Upper lobe of left lung (tissue), 6 donors: ENCODE measurements around the gene RIN3. TPM values are rescaled to one million over a fixed set of nuclear protein-coding genes. Genes with fewer than 3 reads are reported as not detected.
A peak's percentile ranks its signal among the peaks of the same experiment; 100 is the strongest.

ENCODE experiments used
- ATAC-seq, 2 donors: fragments of 200-7000 bp; cut with Tn5 transposase; one replicate each; pipeline ENCODE4 v1.9.1; 2022; ENCODE audit warnings: mild to moderate bottlenecking in 2 of 2, moderate library complexity in 2 of 2; ENCODE audit not compliant: low FRiP score in 2 of 2
- DNase-seq, 2 donors: peaks; one replicate each; pipeline ENCODE4 v3.0.0-alpha.2; 2019 to 2020
- H3K27ac ChIP-seq, 4 donors: fragments of 200-600 bp; sonication (generic); one replicate each; pipeline ENCODE4 v1.5.1; 2016 to 2019
- H3K27me3 ChIP-seq, 4 donors: fragments of 200-600 bp; sonication (generic); one replicate each; pipeline ENCODE4 v1.5.1; 2017 to 2019
- H3K36me3 ChIP-seq, 4 donors: fragments of 200-600 bp; sonication (generic); one replicate each; pipeline ENCODE4 v1.5.1; 2016 to 2019
- H3K4me1 ChIP-seq, 4 donors: fragments of 200-600 bp; sonication (generic); one replicate each; pipeline ENCODE4 v1.5.1; 2018 to 2019
- H3K4me3 ChIP-seq, 4 donors: fragments of 200-600 bp; sonication (generic); one replicate each; pipeline ENCODE4 v1.5.1; 2017 to 2019; ENCODE audit warnings: mild to moderate bottlenecking in 2 of 4, moderate library complexity in 1 of 4
- H3K9me3 ChIP-seq, 4 donors: fragments of 200-600 bp; sonication (generic); one replicate each; pipeline ENCODE4 v1.5.1; 2018 to 2019
- EP300 ChIP-seq, 4 donors: sonication (generic); formaldehyde crosslinking; IDR thresholded peaks; one replicate each; pipeline ENCODE4 v1.5.1; 2017; ENCODE audit warnings: antibody characterized with exemption in 4 of 4, control low read depth in 2 of 4
- POLR2A ChIP-seq, 4 donors: fragments of 450-650 bp; IDR thresholded peaks; one replicate each; pipeline ENCODE4 v1.5.1; 2016 to 2017; ENCODE audit warnings: antibody characterized with exemption in 4 of 4, mild to moderate bottlenecking in 2 of 4
- POLR2AphosphoS5 ChIP-seq, 2 donors: sonication (generic); formaldehyde crosslinking; IDR thresholded peaks; one replicate each; pipeline ENCODE4 v1.5.1; 2017; ENCODE audit warnings: antibody characterized with exemption in 2 of 2
- WGBS, 2 donors: methylation state at CpG; one replicate each; pipeline ENCODE4 v1.1.5; 2017 to 2018; 5-methylcytosine and 5-hydroxymethylcytosine counted together
- total RNA-seq, 6 donors: library from RNA; depleted of rRNA in 4 of 6; stranded (reverse); fragments of >200 nt in 4 of 6; gene quantifications; one replicate each; pipeline versions ENCODE4 v1.1.0 to v1.2.1, GENCODE V29; 2016 to 2021
- TF ChIP-seq, protein P1 (sequence below), 6 experiments: fragments of 450-650 bp in 4 of 6; fragments of 200-600 bp in 2 of 6; sonication (generic) in 2 of 6; IDR thresholded peaks; one replicate each; pipeline ENCODE4 v1.5.1; 2016 to 2019; ENCODE audit warnings: antibody characterized with exemption in 6 of 6
- donor health status: DM: no; HTN: no; CAD: no; lungs with moderate emphysema.
- donor health status: DM: no; HTN: yes; CAD: no; lungs with severe emphysema.

RIN3 gene
- total RNA-seq, 6 donors from 2014 or later = 19.0 to 88.0 (median 59.7) TPM

DNA sequence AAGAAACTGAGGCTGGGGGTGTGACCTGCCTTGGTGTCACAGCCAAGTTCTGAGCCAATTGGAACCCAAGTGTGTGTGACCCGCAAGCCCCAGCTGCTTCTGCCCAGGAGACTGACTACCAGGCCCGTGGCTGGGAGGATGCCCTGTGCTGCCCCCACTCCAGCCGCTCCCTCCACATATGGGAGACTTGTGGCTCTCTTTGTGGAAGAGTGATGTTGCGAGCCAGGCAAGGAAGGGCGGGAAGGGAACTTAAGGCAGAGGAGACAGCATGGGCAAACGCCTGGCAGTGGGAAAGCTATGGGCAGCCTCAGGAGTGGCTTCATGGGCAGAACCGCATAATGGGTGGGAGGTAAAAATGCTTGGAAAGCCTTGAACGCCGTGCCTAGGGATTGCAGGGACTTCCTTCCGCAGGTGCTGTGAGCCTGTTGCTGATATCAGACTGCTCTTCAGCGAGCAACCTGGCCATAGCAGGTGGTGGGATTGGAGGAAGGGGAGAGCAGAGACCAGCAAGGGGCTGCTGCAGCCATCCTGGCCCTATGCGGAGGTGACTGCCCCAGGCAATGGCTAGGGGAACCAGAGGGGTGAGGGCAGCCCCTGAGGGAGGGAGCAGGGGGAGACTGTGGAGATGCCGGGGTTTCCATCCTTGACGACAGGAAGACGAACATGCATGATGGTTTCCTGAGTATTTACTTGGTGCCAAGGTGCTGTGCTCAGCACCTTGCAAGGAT lies 119.1 kb downstream of the RIN3 start:
- Histone ChIP-seq H3K4me3 (no peak overlapping the region), H3K9me3 (peaks cover 0 to 7% (median 6%) of the 10 kb centered on the region in 4 donors), H3K36me3 (no peaks in the 10 kb centered on the region), H3K4me1 (peaks cover 0 to 18% (median 9%) of the 10 kb centered on the region in 4 donors), H3K27ac (peak overlapping the region in 3 of 4 donors; percentile 36 to 80 (median 57)), H3K27me3 (no peaks in the 10 kb centered on the region)
- 81 to 91% methylated on average over 13 to 15 of the region's 15 CpGs for WGBS, 2 donors
- no peak for DNase-seq
- peak in 1 of 2 donors; percentile 22 for ATAC-seq
- no peak for TF ChIP-seq POLR2AphosphoS5 (IDR thresholded peaks at IDR 0.05)
- no peak for TF ChIP-seq EP300 (IDR thresholded peaks at IDR 0.05)
- no peak for TF ChIP-seq POLR2A (IDR thresholded peaks at IDR 0.05)
- TF ChIP-seq, protein P1, sequence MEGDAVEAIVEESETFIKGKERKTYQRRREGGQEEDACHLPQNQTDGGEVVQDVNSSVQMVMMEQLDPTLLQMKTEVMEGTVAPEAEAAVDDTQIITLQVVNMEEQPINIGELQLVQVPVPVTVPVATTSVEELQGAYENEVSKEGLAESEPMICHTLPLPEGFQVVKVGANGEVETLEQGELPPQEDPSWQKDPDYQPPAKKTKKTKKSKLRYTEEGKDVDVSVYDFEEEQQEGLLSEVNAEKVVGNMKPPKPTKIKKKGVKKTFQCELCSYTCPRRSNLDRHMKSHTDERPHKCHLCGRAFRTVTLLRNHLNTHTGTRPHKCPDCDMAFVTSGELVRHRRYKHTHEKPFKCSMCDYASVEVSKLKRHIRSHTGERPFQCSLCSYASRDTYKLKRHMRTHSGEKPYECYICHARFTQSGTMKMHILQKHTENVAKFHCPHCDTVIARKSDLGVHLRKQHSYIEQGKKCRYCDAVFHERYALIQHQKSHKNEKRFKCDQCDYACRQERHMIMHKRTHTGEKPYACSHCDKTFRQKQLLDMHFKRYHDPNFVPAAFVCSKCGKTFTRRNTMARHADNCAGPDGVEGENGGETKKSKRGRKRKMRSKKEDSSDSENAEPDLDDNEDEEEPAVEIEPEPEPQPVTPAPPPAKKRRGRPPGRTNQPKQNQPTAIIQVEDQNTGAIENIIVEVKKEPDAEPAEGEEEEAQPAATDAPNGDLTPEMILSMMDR (IDR thresholded peaks at IDR 0.05) = no peak

DNA sequence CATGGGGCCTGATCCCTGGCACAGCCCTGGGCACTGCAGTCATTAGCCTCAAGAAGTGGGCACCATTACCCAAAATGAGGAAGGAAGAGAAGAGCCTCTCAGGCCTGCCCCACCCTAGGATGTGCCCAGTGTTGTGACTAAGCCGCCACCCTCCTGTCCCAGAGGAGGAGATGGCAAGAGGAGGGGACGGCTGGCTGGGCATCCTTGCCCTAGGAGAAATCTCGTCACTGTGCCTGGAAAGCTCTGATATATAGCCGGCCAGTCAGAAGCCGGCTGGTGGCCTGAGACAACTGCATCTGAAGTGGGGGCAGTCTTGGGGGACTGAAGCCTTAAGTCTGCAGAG lies 119.7 kb downstream of the RIN3 start:
- Histone ChIP-seq H3K4me1 (peaks cover 0 to 18% (median 9%) of the 10 kb centered on the region in 4 donors), H3K9me3 (peaks cover 0 to 2% (median under 1%) of the 10 kb centered on the region in 4 donors), H3K27me3 (no peaks in the 10 kb centered on the region), H3K36me3 (no peaks in the 10 kb centered on the region), H3K27ac (peak overlapping the region in 3 of 4 donors; percentile 36 to 80 (median 57)), H3K4me3 (no peak overlapping the region)
- DNase-seq (peak in 1 of 2 donors; percentile 77), ATAC-seq (peak; percentile 38 to 88)
- TF ChIP-seq POLR2A (IDR thresholded peaks at IDR 0.05) = no peak
- no peak for TF ChIP-seq EP300 (IDR thresholded peaks at IDR 0.05)
- TF ChIP-seq POLR2AphosphoS5 (IDR thresholded peaks at IDR 0.05) = no peak
- TF ChIP-seq, protein P1 (IDR thresholded peaks at IDR 0.05) = no peak
- WGBS, 2 donors = 63 to 80% methylated on average over 1 to 5 of the region's 5 CpGs

- Histone ChIP-seq H3K27me3 (no peaks in the 10 kb centered on the region), H3K27ac (peak overlapping the region in 3 of 4 donors; percentile 36 to 80 (median 57))
These were observed 120.1 kb downstream of the RIN3 start for GRCh38 chr14:92633724-92634123.

GRCh38 chr14:92635031-92635430 lies 121.5 kb downstream of the RIN3 start:
- no peak for ATAC-seq
- 78 to 92% methylated on average over 4 of the region's 4 CpGs for WGBS, 2 donors
- DNase-seq = no peak
- peaks cover 0 to 4% (median 0%) of the 10 kb centered on the region in 4 donors for H3K36me3 ChIP-seq
- no peaks in the 10 kb centered on the region for H3K27me3 ChIP-seq
- H3K4me3 ChIP-seq = no peak overlapping the region
- peaks cover 0 to 18% (median 9%) of the 10 kb centered on the region in 4 donors for H3K4me1 ChIP-seq
- H3K9me3 ChIP-seq = no peaks in the 10 kb centered on the region
- H3K27ac ChIP-seq = no peak overlapping the region
- TF ChIP-seq EP300 (IDR thresholded peaks at IDR 0.05) = no peak
- TF ChIP-seq, protein P1 (IDR thresholded peaks at IDR 0.05) = no peak
- TF ChIP-seq POLR2A (IDR thresholded peaks at IDR 0.05) = no peak
- no peak for TF ChIP-seq POLR2AphosphoS5 (IDR thresholded peaks at IDR 0.05)

More at GRCh38 chr14:92633724-92634123, 120.1 kb downstream of the RIN3 start:
- H3K4me1 ChIP-seq = peaks cover 0 to 18% (median 9%) of the 10 kb centered on the region in 4 donors
- ATAC-seq = no peak
- H3K9me3 ChIP-seq = no peaks in the 10 kb centered on the region
- DNase-seq = no peak
- TF ChIP-seq EP300 (IDR thresholded peaks at IDR 0.05) = no peak
- TF ChIP-seq POLR2A (IDR thresholded peaks at IDR 0.05) = no peak
- TF ChIP-seq POLR2AphosphoS5 (IDR thresholded peaks at IDR 0.05) = no peak
- TF ChIP-seq, protein P1 (IDR thresholded peaks at IDR 0.05) = no peak
- H3K4me3 ChIP-seq = no peak overlapping the region
- H3K36me3 ChIP-seq = peaks cover 0 to under 1% (median 0%) of the 10 kb centered on the region in 4 donors
